SH-SY5Y (cell line): ENCODE results near the gene PLEKHG4.

Experiments used
- GATA2 ChIP-seq: IDR thresholded peaks from 2 replicates; pipeline ENCODE4 v1.6.1; 2011; ENCODE audit warnings: mild to moderate bottlenecking, low read depth, low read length
- GATA3 ChIP-seq: IDR thresholded peaks from 2 replicates; pipeline ENCODE4 v1.6.1; 2011; ENCODE audit warnings: low read depth, mild to moderate bottlenecking, low read length, moderate library complexity

DNA sequence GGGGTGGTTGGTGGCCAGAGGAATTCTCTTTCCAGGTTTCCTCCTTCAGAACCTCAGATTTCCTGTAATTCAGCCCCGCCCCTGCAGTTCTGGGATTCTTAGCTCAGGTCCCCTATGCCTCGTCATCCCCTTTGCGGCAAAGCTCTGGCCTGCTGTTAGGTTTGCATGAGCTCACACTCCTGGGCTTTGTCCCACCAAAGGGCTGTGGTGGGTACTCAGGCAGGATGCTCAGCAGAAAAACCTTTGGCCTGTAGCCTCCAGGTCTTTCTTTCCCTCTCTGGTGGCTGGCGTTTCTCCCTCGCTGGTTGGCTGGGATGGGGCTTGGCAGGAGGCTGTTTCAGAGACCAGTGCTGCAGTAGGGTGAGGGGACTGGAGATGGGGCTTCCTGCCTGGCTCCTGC is 9.6 kb upstream of the PLEKHG4 start:
- TF ChIP-seq GATA2 (no peak), GATA3 (no peak)
